Colonic mucosa (tissue), 4 donors: ENCODE results near the gene WTIP. TPM values are rescaled to one million over a fixed set of nuclear protein-coding genes. Genes with fewer than 3 reads are reported as not detected.

Experiments
- DNase-seq: peaks from one replicate; pipeline ENCODE4 v3.0.0-alpha.2; 2020
- H3K27ac ChIP-seq: fragments of 200-600 bp; one replicate; pipeline ENCODE4 v1.8.0; 2021
- H3K27me3 ChIP-seq: fragments of 200-600 bp; one replicate; pipeline ENCODE4 v1.8.0; 2021
- H3K36me3 ChIP-seq: fragments of 200-600 bp; one replicate; pipeline ENCODE4 v1.8.0; 2021
- H3K4me1 ChIP-seq: fragments of 200-600 bp; one replicate; pipeline ENCODE4 v1.8.0; 2021; ENCODE audit warnings: mild to moderate bottlenecking
- H3K4me3 ChIP-seq: fragments of 200-600 bp; one replicate; pipeline ENCODE4 v1.8.0; 2021
- H3K9ac ChIP-seq, 2 donors: one replicate each; pipeline ENCODE4 v1.7.0; 2013; ENCODE audit warnings: control low read depth in 2 of 2, low read depth in 2 of 2, low read length in 2 of 2
- H3K9me3 ChIP-seq: fragments of 200-600 bp; one replicate; pipeline ENCODE4 v1.8.0; 2021
- CTCF ChIP-seq: fragments of 200-600 bp; IDR thresholded peaks from one replicate; pipeline ENCODE4 v1.8.0; 2022; ENCODE audit warnings: antibody characterized with exemption, mild to moderate bottlenecking
- intact Hi-C: fragments of 100-400 bp; cut with DNase I; formaldehyde crosslinking; loops from one replicate; pipeline ENCODE4 v1.14.1; 2022
- total RNA-seq, 2 donors: library from RNA; stranded (reverse); fragmentation: NEBNext Ultra II Directional in 1 of 2; extraction: Animal tissue kit (Norgen Biotek cat#: 25700) in 1 of 2; gene quantifications; one replicate each; pipeline ENCODE4 v1.2.1, GENCODE V29; 2021
- donor health status: healthy.
- donor health status: DM: no; HTN: no; CAD: no.
- donor health status: DM: no; HTN: no; CAD: no.

WTIP gene
- total RNA-seq, 2 donors from 2014 or later, result 2.1 to 3.6 TPM

- intact Hi-C loops, result no loop called here
- TF ChIP-seq CTCF, result no peak
These were observed 59.4 kb downstream of the WTIP start for GRCh38 chr19:34540811-34541557.

GRCh38 chr19:34549833-34550232 is 68.3 kb downstream of the WTIP start:
- Histone ChIP-seq H3K36me3 (no peaks in the 10 kb centered on the region), H3K4me1 (no peaks in the 10 kb centered on the region), H3K27me3 (no peaks in the 10 kb centered on the region), H3K4me3 (no peak overlapping the region), H3K27ac (no peak overlapping the region), H3K9me3 (no peaks in the 10 kb centered on the region), H3K9ac (no peak overlapping the region)
- no peak for TF ChIP-seq CTCF
- intact Hi-C loops, result no loop called here
- no peak for DNase-seq

More at GRCh38 chr19:34540811-34541557, 59.4 kb downstream of the WTIP start:
- Histone ChIP-seq H3K27me3 (no peaks in the 10 kb centered on the region), H3K9ac (no peak overlapping the region), H3K27ac (no peak overlapping the region), H3K36me3 (no peaks in the 10 kb centered on the region), H3K9me3 (no peaks in the 10 kb centered on the region), H3K4me1 (no peaks in the 10 kb centered on the region), H3K4me3 (no peak overlapping the region)
- no peak for DNase-seq

- Histone ChIP-seq H3K9ac (no peak overlapping the region), H3K4me1 (no peaks in the 10 kb centered on the region), H3K36me3 (no peaks in the 10 kb centered on the region), H3K9me3 (no peaks in the 10 kb centered on the region), H3K27ac (no peak overlapping the region), H3K27me3 (no peaks in the 10 kb centered on the region), H3K4me3 (no peak overlapping the region)
- no peak for TF ChIP-seq CTCF
- intact Hi-C loops, result no loop called here
- no peak for DNase-seq
These were observed 73.9 kb downstream of the WTIP start for GRCh38 chr19:34555447-34555846.

- Histone ChIP-seq H3K4me1 (no peaks in the 10 kb centered on the region), H3K4me3 (no peak overlapping the region), H3K9ac (no peak overlapping the region), H3K9me3 (no peaks in the 10 kb centered on the region), H3K36me3 (no peaks in the 10 kb centered on the region), H3K27me3 (no peaks in the 10 kb centered on the region), H3K27ac (no peak overlapping the region)
- TF ChIP-seq CTCF, result no peak
- intact Hi-C loops, result no loop called here
- no peak for DNase-seq
These were observed 74.9 kb downstream of the WTIP start for GRCh38 chr19:34556488-34556887.

GRCh38 chr19:34559045-34559444 is 77.5 kb downstream of the WTIP start:
- Histone ChIP-seq H3K4me1 (no peaks in the 10 kb centered on the region), H3K27me3 (no peaks in the 10 kb centered on the region), H3K4me3 (no peak overlapping the region), H3K9me3 (no peaks in the 10 kb centered on the region), H3K36me3 (no peaks in the 10 kb centered on the region), H3K9ac (no peak overlapping the region), H3K27ac (no peak overlapping the region)
- intact Hi-C loops, result no loop called here
- TF ChIP-seq CTCF, result no peak
- no peak for DNase-seq
